Stimulated activated CD4-positive, alpha-beta T cell treated with anti-CD3 and anti-CD28 coated beads, Interleukin-2, amount 100 ng/mL, for 24 hours (primary cell): ENCODE measurements around the gene PTPRN.
"Not testable (repeated sequence)": the region's sequence is repeated elsewhere in the genome, so short reads cannot be mapped to it uniquely, and the experiment has no call there.

Experiments used
- DNase-seq, 2 donors: peaks; one replicate each; pipeline ENCODE4 v3.0.0-alpha.2; 2020

Gene PTPRN

DNA sequence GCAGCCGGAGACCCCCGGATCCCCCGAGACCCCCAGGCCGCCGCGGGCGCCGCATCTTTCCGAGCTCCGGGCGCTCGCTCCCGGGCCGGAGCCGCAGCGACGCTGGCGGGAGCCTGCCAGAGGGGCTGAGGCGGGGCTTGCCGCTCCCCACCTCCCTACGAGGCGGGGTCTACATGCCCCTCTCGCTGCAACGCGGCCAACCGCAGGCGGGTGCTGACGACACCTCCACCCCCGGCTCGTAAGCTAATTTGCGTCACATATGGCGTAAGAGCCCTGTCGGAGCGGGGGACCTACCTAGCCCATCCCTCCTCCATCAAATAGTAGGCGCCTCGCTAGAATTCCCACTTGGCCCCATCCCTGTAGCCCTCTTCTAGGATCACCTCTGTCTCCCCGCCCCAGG, at the start of gene PTPRN:
Gene PTPRN, minus strand, starts transcription at position 124 of the 400 bp plus-strand sequence. Its CDS starts 69 bp downstream, at position 55.
- no peak for DNase-seq

GRCh38 chr2:219358170-219359075, 49.2 kb upstream of the PTPRN start:
- peak in 1 of 2 donors; percentile 44 for DNase-seq

GRCh38 chr2:219356834-219357233, 47.6 kb upstream of the PTPRN start:
- no peak for DNase-seq

DNA sequence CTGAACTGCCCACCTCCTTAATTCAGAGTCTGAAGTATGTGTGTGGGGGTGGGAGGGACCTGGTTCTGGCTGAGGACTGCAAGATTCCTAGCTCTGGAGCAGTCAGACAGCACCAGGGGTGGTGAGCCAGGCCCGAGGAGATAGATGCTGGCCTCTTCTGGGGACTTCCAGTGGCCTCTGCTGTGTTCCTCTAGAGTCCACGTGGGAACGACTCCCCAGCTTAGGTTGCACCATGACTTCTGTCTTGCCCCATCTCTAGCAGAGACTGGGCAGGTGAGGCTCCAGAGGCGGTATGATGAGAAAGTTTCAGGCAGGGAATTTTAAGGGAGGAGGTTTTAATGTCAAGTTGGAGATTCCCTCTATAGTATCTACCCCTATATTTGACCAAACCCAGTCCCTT, 45.4 kb upstream of the PTPRN start:
- DNase-seq = no peak

DNA sequence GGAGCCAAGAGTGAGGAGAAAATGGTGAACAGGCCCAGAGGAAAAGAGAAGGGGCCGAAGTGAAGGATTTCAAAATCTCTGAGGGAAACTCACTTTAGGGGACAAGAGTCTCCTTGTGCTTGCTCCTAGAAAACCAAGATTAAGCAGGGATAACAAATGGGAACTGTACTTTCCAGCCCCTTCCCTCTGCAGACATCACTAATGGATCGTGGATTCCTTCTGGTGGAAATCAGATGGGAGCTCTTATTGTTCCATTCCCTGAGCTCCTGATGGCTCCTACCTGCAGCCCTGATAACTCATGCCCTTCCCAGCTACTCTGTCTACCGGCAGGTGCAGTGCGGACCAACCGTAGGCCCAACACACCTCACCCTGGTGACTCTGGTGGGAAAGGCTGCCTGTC, 43.9 kb upstream of the PTPRN start:
- DNase-seq = no peak

- DNase-seq = peak; percentile 78 to 79
Measured at GRCh38 chr2:219352448-219353023, 43.3 kb upstream of the PTPRN start.

DNA sequence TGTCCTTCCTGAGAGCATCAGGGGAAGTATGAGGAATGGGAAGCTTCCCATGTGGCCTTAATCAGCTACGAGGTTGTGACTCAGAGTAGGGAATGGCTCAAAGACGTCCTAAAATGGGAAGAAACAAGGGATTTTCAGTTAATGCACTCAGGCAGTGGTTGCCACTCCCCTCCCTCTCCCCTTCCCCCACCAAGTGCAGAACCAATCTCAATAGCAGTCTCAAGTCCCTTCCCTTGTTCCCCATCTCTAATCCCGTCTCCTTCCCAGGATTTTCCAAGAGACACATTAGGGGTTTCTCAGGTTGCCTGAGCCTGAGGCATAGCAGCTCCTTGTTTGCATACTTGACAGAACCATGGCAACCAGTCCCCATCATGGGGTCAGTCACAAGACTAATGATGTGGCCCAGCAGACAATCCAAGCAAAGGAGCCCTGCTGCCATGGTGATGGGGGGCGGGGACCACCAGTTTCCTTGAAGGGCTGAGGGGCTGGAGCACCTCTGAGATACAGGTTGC, 41.6 kb upstream of the PTPRN start:
- DNase-seq = no peak

- DNase-seq = no peak
Measured at GRCh38 chr2:219350215-219350614, 41.0 kb upstream of the PTPRN start.

GRCh38 chr2:219344751-219345430, 35.7 kb upstream of the PTPRN start:
- DNase-seq = no peak

DNA sequence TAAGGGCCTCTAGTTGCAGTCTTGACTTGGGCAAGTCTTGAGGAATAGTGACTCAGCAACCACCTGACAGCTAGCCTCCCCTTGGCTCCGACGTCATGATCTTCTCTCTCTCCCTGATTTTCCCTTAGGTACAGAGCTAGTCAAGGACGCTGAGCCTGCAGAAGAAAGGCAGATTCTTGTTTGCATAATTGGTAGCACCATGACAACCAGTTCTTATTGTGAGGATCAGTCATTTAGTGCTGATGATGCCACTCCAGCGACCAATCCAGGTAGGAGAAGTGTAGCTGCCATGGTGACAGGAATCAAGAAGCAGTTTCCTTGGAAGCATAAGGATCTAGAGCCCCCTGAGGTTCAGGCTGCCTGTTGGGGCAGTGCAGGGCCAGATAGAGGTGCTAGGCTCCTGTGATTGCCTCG, 26.2 kb upstream of the PTPRN start:
- no peak for DNase-seq

DNA sequence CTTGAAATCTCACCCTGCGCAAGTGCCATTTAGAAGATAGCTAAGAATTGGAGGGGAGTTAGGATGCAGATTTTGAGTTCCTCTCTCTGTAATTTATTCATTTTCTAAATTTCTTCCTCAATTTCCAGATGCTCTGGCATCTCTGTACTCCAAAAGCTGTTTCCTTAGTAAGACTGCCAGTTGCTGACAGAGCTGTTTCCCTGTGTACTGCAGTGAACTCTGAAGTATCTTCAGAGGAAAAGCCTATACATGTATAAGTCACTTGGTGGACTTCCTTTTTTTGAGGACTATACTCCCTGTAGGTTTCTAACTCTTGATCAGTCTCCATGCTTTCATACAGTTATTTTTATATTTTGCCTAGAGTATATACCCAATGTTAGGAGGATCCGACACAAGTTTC, 24.9 kb upstream of the PTPRN start:
- no peak for DNase-seq

GRCh38 chr2:219332542-219332941, 23.3 kb upstream of the PTPRN start, which contains the start of gene RESP18:
TSS of gene RESP18 (minus strand) at chr2:219332744.
- DNase-seq = no peak

- peak; percentile 26 to 46 for DNase-seq
Measured at GRCh38 chr2:219331560-219332213, 22.5 kb upstream of the PTPRN start.

GRCh38 chr2:219327719-219328118, 18.5 kb upstream of the PTPRN start:
- DNase-seq = no peak

GRCh38 chr2:219325657-219326315, 16.6 kb upstream of the PTPRN start:
- no peak for DNase-seq

- no peak for DNase-seq
Measured at GRCh38 chr2:219325136-219325535, 15.9 kb upstream of the PTPRN start.

DNA sequence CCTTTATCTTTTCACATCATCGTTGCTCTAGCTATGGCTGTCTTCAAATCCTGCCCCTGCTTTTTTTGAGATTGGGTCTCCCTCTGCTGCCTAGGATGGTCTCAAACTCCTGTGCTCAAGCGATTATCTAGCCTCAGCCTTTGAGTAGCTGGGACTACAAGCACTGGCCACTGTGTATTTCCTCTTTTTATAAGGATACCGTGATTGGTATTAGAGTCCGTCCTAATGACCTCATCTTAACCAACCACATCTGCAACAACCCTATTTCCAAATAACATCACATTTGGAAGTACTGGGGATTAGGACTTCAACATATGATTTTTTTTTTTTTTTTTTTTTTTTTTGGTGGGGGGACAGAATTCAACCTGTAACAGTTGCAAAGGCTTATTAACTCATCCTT, 14.2 kb upstream of the PTPRN start:
- no peak for DNase-seq

GRCh38 chr2:219314804-219315468, 5.7 kb upstream of the PTPRN start:
- no peak for DNase-seq

GRCh38 chr2:219312683-219313263, 3.6 kb upstream of the PTPRN start:
- DNase-seq = not testable (repeated sequence)

DNA sequence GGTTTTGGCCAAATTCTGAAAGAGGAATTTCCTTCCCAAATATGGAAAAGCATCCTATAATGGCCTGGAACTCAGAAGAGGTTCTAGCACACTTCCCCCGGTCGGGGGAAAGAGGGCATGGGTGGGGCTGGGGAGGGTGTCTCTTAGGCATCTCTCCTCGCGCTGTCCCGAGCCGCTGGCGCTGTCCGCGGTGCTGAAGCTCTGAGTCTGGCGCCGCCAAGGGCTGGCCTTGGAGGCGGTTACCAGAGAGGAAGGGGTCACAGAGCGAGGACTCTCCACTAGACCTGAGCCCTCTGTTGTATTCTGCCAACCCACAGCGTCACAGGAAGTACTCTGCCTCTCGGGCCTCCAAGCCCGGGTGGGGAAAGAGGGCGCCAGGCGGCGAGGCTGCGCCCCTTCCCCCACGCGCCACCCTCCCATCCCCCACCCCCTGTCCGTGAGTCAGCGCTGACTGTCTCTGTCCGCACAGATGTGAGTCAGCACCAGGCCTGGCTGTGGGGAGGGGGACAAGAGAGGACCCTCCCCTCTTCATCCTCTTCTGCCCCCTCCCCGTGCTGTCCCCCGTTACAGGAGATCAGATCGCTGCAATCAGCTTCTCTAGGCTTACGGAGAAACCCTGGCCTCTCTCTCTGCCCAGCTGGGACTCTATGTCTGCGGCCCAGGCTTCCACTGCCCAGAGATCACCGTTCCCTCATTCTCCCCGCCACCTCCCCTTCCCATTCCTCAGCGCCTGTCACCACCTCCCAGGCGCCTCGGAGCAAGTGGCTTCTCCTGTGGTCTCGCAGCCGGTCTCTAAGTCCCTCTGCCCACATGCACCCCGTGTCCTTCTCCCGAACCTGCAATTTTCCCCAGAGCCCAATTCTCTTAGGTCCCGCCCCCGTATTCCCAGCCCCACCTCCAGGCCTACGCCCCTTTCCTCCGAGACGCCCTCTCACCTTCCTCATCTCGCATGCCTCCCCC, 779 bp downstream of the PTPRN start:
- peak; percentile 74 to 78 for DNase-seq
